ENCODE data around the gene TRIM67.

Gene TRIM67

GRCh38 chr1:231183639-231184590 lies 22.1 kb downstream of the TRIM67 start:
- no peak for DNase-seq (ENCODE audit: low spot score)

- DNase-seq (ENCODE audit: low spot score) = no peak
Measured at GRCh38 chr1:231184891-231185290, 23.0 kb downstream of the TRIM67 start.

DNA sequence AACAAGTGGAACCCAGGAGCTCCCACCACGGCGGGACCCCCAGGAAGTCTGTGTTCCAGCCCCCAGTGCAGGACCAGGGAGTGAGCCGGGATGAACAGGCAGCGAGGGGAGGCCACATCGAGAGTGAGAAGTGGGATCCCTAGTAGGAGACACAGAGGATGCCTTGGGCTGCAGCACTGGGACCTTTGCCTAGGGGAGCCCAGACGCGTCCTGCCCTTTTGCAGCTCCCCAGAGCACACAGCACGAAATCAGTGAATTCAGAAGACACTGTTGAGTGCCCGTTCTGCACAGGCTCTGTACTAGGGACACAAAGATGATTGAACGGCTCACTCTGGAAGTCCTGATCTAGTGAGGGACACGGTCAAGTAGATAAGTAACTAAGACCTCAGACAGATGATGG lies 23.5 kb downstream of the TRIM67 start:
- DNase-seq (ENCODE audit: low spot score) = no peak

DNA sequence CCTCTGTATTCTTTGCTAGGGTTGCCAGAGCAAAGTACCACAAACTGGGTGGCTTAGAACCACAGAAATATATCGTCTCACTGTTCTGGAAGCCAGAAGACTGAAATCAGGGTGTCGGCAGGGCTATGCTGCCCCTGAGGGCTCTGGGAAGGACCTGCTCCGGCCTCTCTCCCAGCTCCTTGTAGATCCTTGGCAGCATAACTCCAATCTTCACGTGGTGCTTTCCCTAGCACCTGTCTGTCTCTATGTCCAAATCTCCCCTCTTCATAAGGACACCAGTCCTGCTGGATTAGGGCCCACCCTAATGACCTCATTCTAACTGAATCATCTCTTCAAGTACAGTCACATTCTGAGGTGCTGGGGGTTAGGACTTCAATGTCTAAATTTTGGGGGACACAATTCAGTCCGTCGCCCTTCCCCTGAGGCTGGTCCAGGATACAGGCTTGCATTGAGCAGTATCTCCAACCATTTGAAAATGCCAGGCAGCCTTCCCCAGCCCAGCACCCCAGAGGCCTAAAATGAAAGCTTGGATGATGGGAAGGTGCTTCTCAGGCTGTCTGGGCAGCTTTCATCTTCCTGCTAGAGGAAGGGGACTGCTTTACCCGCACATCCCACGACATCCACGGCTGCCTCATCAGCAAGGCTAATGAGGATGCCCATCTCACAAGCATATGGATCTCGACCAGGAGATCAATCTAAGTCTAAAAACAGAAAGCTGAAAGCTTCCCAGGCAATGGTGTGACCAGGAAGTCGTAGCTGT lies 24.7 kb downstream of the TRIM67 start:
- no peak for DNase-seq (ENCODE audit: low spot score)

GRCh38 chr1:231187571-231187970 lies 25.7 kb downstream of the TRIM67 start:
- no peak for DNase-seq (ENCODE audit: low spot score)

GRCh38 chr1:231188072-231188471 lies 26.2 kb downstream of the TRIM67 start:
- DNase-seq (ENCODE audit: low spot score) = no peak

DNA sequence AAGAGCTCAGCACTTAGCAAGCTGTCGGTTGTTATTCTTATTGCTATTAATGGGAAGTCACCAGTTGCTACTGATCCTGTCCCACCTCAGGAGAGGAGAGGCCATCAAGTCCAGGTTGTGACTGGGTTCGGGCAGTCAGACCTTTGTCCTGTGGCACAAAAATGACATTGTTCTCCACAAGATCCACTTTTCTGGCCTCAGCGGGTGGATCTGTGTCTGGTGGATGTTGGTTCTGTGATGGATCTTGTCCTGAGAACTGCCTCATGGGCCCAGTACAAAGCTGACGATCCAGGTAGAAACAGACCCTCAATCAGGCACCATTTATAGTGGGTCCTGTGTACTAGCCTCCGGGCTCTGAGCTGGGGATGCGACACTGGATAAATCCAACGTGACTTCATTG lies 26.9 kb downstream of the TRIM67 start:
- DNase-seq (ENCODE audit: low spot score) = no peak

- no peak for DNase-seq (ENCODE audit: low spot score)
Measured at GRCh38 chr1:231189683-231190270, 27.9 kb downstream of the TRIM67 start.

GRCh38 chr1:231190456-231190855 lies 28.6 kb downstream of the TRIM67 start:
- no peak for DNase-seq (ENCODE audit: low spot score)

- DNase-seq (ENCODE audit: low spot score) = no peak
Measured at GRCh38 chr1:231192620-231193163, 30.8 kb downstream of the TRIM67 start.

GRCh38 chr1:231193710-231194340 lies 32.0 kb downstream of the TRIM67 start:
- no peak for DNase-seq (ENCODE audit: low spot score)

DNA sequence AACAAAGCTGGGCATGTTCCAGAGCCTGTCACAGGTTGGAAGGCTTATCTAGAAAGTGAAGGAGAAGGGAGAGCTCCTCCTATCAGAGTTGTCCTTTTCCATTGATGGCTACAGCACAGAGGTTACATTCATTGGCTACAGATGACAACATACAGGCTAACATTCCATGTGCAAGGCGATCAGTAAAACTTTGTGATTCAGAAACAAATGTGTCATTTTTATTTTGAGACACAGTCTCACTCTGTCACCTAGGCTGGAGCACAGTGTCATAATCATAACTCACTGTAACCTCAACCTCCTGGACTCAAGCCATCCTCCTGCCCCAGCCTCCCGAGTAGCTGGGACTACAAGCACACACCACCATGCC lies 32.6 kb downstream of the TRIM67 start:
- no peak for DNase-seq (ENCODE audit: low spot score)

GRCh38 chr1:231194843-231195516 lies 33.1 kb downstream of the TRIM67 start:
- DNase-seq (ENCODE audit: low spot score) = peak; percentile 70

GRCh38 chr1:231196307-231196706 lies 34.4 kb downstream of the TRIM67 start:
- no peak for DNase-seq (ENCODE audit: low spot score)

GRCh38 chr1:231196728-231197127 lies 34.9 kb downstream of the TRIM67 start:
- no peak for DNase-seq (ENCODE audit: low spot score)

GRCh38 chr1:231199868-231200267 lies 38.0 kb downstream of the TRIM67 start:
- no peak for DNase-seq (ENCODE audit: low spot score)

DNA sequence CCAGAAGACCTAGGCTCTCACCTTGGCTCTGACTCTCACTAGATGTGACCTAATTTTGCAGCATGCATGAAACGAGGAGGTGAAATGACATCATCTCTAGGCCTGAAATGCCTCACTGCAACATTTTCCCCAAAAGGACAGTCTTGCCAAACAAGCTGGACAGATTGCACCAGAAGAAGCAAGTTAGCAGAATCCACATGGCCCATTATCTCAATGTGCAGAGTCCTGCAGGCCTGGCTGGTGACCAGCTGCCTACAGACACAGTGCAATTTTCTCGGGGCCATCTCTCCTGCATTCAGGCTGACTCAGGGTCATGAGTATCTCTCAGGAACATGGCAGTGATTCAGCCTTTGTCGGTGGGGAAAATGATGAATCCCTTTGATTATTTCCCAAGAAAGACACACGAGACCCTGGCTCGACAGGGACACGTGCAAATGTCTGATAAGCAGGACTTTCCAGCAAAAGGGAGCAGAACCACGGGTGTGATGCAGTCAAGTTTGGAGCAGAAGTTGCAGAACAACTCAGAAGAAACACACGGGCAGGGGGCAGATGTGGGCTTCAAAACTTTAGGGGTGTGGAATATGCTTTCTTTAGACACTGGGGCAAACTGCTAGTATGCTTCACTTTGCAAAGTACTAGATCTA lies 38.7 kb downstream of the TRIM67 start:
- DNase-seq (ENCODE audit: low spot score) = no peak

- no peak for DNase-seq (ENCODE audit: low spot score)
Measured at GRCh38 chr1:231201375-231201978, 39.6 kb downstream of the TRIM67 start.

DNA sequence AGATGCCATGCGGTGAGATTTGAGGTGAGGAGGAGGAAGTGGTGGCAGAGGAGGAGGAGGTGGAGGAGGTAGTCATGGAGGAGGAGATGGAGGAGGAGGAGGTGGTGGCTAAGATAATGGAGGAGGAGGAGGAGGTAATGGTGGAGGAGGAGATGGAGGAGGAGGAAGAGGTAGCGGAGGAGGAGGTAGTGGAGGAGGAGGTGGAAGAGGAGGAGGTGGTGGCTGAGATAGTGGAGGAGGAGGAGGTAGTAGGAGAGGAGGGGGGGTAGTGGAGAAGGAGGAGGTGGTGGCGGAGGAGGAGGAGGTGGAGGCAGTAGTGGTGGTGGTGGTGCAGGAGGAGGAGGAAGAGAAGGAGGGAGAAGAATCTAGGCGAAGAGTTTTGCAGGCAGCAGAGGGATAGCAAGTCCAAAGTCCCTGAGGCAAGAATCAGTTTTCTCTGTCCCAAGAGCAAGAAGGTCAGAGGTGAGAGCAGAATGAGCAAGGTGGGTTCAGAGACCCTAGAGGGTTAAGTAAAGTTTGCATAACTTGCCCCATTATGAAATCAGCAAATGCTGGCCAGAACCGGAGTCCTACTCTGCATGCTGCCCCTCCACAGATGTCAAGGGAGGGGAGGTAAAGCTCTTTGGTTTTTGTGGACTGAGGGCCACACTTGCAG lies 40.2 kb downstream of the TRIM67 start:
- DNase-seq (ENCODE audit: low spot score) = peak; percentile 84
